Stimulated activated naive B cell treated with anti-CD40 and anti-IgM and Interleukin-4, amounts not matched to agents 10 μg/mL and 1 μg/mL and 100 μg/mL, for 72 hours (primary cell): ENCODE results near the gene KMO.
A peak's percentile ranks its signal among the peaks of the same experiment; 100 is the strongest.

Experiments
- ATAC-seq, 2 donors: fragments of 150-1000 bp; cut with Tn5 transposase; replicated peaks; 2 replicates each; pipeline ENCODE4 v1.10.0; 2021; ENCODE audit warnings: moderate library complexity in 1 of 2
- DNase-seq: peaks from one replicate; pipeline ENCODE4 v3.0.0; 2021
- H3K27ac Mint-ChIP-seq: one replicate; pipeline ENCODE4 v1.8.0; 2022; ENCODE audit warnings: mild to moderate bottlenecking, mixed read lengths
- H3K27me3 Mint-ChIP-seq, 2 donors: one replicate each; pipeline ENCODE4 v1.8.0; 2022; ENCODE audit warnings: mixed read lengths in 2 of 2
- H3K36me3 Mint-ChIP-seq, 2 donors: one replicate each; pipeline ENCODE4 v1.8.0; 2022; ENCODE audit warnings: mixed read lengths in 2 of 2, mild to moderate bottlenecking in 1 of 2
- H3K4me1 Mint-ChIP-seq, 2 donors: one replicate each; pipeline ENCODE4 v1.8.0; 2022; ENCODE audit warnings: mixed read lengths in 2 of 2, mild to moderate bottlenecking in 1 of 2
- H3K4me3 Mint-ChIP-seq, 2 donors: one replicate each; pipeline ENCODE4 v1.8.0; 2022; ENCODE audit warnings: mild to moderate bottlenecking in 2 of 2, mixed read lengths in 2 of 2, moderate library complexity in 1 of 2
- H3K9me3 Mint-ChIP-seq, 2 donors: one replicate each; pipeline ENCODE4 v1.8.0; 2022; ENCODE audit warnings: mixed read lengths in 2 of 2, mild to moderate bottlenecking in 1 of 2

KMO gene

GRCh38 chr1:241592273-241592958 is 60.2 kb downstream of the KMO start:
- Mint-ChIP-seq H3K36me3 (peaks cover 53 to 80% of the 10 kb centered on the region in 2 donors), H3K4me1 (peaks cover 35 to 56% of the 10 kb centered on the region in 2 donors), H3K27me3 (no peaks in the 10 kb centered on the region), H3K27ac (peak overlapping the region; percentile 95), H3K9me3 (no peaks in the 10 kb centered on the region), H3K4me3 (peak overlapping the region in 1 of 2 donors; percentile 46)
- ATAC-seq: peak; percentile 84 to 87
- no peak for DNase-seq

GRCh38 chr1:241593186-241593585 is 61.0 kb downstream of the KMO start:
- no peaks in the 10 kb centered on the region for H3K9me3 Mint-ChIP-seq
- peak overlapping the region; percentile 95 for H3K27ac Mint-ChIP-seq

GRCh38 chr1:241596633-241597032 is 64.5 kb downstream of the KMO start:
- DNase-seq: peak; percentile 27
- Mint-ChIP-seq H3K9me3 (peaks cover 0 to 5% of the 10 kb centered on the region in 2 donors), H3K27me3 (no peaks in the 10 kb centered on the region), H3K4me1 (peaks cover 38 to 70% of the 10 kb centered on the region in 2 donors), H3K36me3 (peaks cover 52 to 67% of the 10 kb centered on the region in 2 donors), H3K4me3 (peak overlapping the region; percentile 13 to 39), H3K27ac (peak overlapping the region; percentile 82)
- peak; percentile 60 to 76 for ATAC-seq

More at GRCh38 chr1:241593186-241593585, 61.0 kb downstream of the KMO start:
- Mint-ChIP-seq H3K36me3 (peaks cover 52 to 83% of the 10 kb centered on the region in 2 donors), H3K4me3 (no peak overlapping the region), H3K27me3 (no peaks in the 10 kb centered on the region), H3K4me1 (peaks cover 38 to 64% of the 10 kb centered on the region in 2 donors)
- no peak for ATAC-seq
- no peak for DNase-seq

GRCh38 chr1:241598249-241598648 is 66.1 kb downstream of the KMO start:
- Mint-ChIP-seq H3K4me3 (peak overlapping the region; percentile 8 to 26), H3K9me3 (peaks cover 3 to 11% of the 10 kb centered on the region in 2 donors), H3K27ac (peak overlapping the region; percentile 82), H3K36me3 (peaks cover 52 to 67% of the 10 kb centered on the region in 2 donors), H3K27me3 (no peaks in the 10 kb centered on the region), H3K4me1 (peaks cover 44 to 70% of the 10 kb centered on the region in 2 donors)
- peak; percentile 71 to 75 for ATAC-seq
- DNase-seq: peak; percentile 27

GRCh38 chr1:241600496-241600901 is 68.3 kb downstream of the KMO start:
- peak overlapping the region; percentile 80 for H3K27ac Mint-ChIP-seq

GRCh38 chr1:241603731-241604245 is 71.6 kb downstream of the KMO start:
- H3K27me3 Mint-ChIP-seq: no peaks in the 10 kb centered on the region
- H3K4me3 Mint-ChIP-seq: peak overlapping the region in 1 of 2 donors; percentile 24
- H3K36me3 Mint-ChIP-seq: peaks cover 47 to 59% of the 10 kb centered on the region in 2 donors
- no peak for DNase-seq
- ATAC-seq: peak; percentile 69 to 70
- peaks cover 3 to 11% of the 10 kb centered on the region in 2 donors for H3K9me3 Mint-ChIP-seq
- H3K4me1 Mint-ChIP-seq: peaks cover 52 to 74% of the 10 kb centered on the region in 2 donors
- peak overlapping the region; percentile 53 for H3K27ac Mint-ChIP-seq

More at GRCh38 chr1:241600496-241600901, 68.3 kb downstream of the KMO start:
- DNase-seq: no peak
- Mint-ChIP-seq H3K4me3 (peak overlapping the region; percentile 26 to 28), H3K27me3 (no peaks in the 10 kb centered on the region), H3K4me1 (peaks cover 51 to 71% of the 10 kb centered on the region in 2 donors), H3K9me3 (peaks cover 3 to 11% of the 10 kb centered on the region in 2 donors), H3K36me3 (peaks cover 49 to 62% of the 10 kb centered on the region in 2 donors)
- peak; percentile 60 to 62 for ATAC-seq

GRCh38 chr1:241605146-241605805 is 73.1 kb downstream of the KMO start:
- Mint-ChIP-seq H3K36me3 (peaks cover 48 to 61% of the 10 kb centered on the region in 2 donors), H3K27me3 (no peaks in the 10 kb centered on the region), H3K4me3 (no peak overlapping the region), H3K27ac (peak overlapping the region; percentile 7), H3K4me1 (peaks cover 57 to 74% of the 10 kb centered on the region in 2 donors), H3K9me3 (peaks cover 3 to 11% of the 10 kb centered on the region in 2 donors)
- DNase-seq (no peak), ATAC-seq (no peak)

- H3K4me3 Mint-ChIP-seq: no peak overlapping the region
- no peak for ATAC-seq
Measured at GRCh38 chr1:241606544-241606943, 74.4 kb downstream of the KMO start.

GRCh38 chr1:241607497-241607896 is 75.3 kb downstream of the KMO start:
- Mint-ChIP-seq H3K27me3 (no peaks in the 10 kb centered on the region), H3K27ac (peak overlapping the region; percentile 3), H3K9me3 (no peaks in the 10 kb centered on the region), H3K36me3 (peaks cover 28 to 39% of the 10 kb centered on the region in 2 donors), H3K4me1 (peaks cover 38 to 53% of the 10 kb centered on the region in 2 donors), H3K4me3 (no peak overlapping the region)
- DNase-seq: no peak
- no peak for ATAC-seq

More at GRCh38 chr1:241606544-241606943, 74.4 kb downstream of the KMO start:
- Mint-ChIP-seq H3K27me3 (no peaks in the 10 kb centered on the region), H3K4me1 (peaks cover 47 to 61% of the 10 kb centered on the region in 2 donors), H3K36me3 (peaks cover 38 to 48% of the 10 kb centered on the region in 2 donors), H3K9me3 (peaks cover 3 to 6% of the 10 kb centered on the region in 2 donors), H3K27ac (peak overlapping the region; percentile 37)
- no peak for DNase-seq

- H3K4me3 Mint-ChIP-seq: no peak overlapping the region
- H3K27me3 Mint-ChIP-seq: no peaks in the 10 kb centered on the region
- peak overlapping the region; percentile 52 for H3K27ac Mint-ChIP-seq
- peaks cover 31 to 48% of the 10 kb centered on the region in 2 donors for H3K4me1 Mint-ChIP-seq
- ATAC-seq: peak in 1 of 2 donors; percentile 24
- no peak for DNase-seq
- peaks cover 21 to 34% of the 10 kb centered on the region in 2 donors for H3K36me3 Mint-ChIP-seq
- no peaks in the 10 kb centered on the region for H3K9me3 Mint-ChIP-seq
Measured at GRCh38 chr1:241608379-241609033, 76.3 kb downstream of the KMO start.

- no peaks in the 10 kb centered on the region for H3K27me3 Mint-ChIP-seq
- no peaks in the 10 kb centered on the region for H3K9me3 Mint-ChIP-seq
- no peak overlapping the region for H3K4me3 Mint-ChIP-seq
- ATAC-seq: no peak
- H3K36me3 Mint-ChIP-seq: peaks cover 12 to 30% of the 10 kb centered on the region in 2 donors
- no peak for DNase-seq
- H3K27ac Mint-ChIP-seq: no peak overlapping the region
- H3K4me1 Mint-ChIP-seq: peaks cover 29 to 49% of the 10 kb centered on the region in 2 donors
Measured at GRCh38 chr1:241610056-241610815, 78.1 kb downstream of the KMO start.

- H3K4me3 Mint-ChIP-seq: no peak overlapping the region
- H3K27ac Mint-ChIP-seq: no peak overlapping the region
- H3K9me3 Mint-ChIP-seq: no peaks in the 10 kb centered on the region
- no peaks in the 10 kb centered on the region for H3K27me3 Mint-ChIP-seq
- H3K4me1 Mint-ChIP-seq: peaks cover 31 to 49% of the 10 kb centered on the region in 2 donors
- H3K36me3 Mint-ChIP-seq: peaks cover 10 to 28% of the 10 kb centered on the region in 2 donors
- no peak for DNase-seq
- peak; percentile 89 to 91 for ATAC-seq
Measured at GRCh38 chr1:241611063-241611462, 78.9 kb downstream of the KMO start.

GRCh38 chr1:241611736-241612135 is 79.6 kb downstream of the KMO start:
- Mint-ChIP-seq H3K27ac (no peak overlapping the region), H3K4me3 (no peak overlapping the region), H3K27me3 (no peaks in the 10 kb centered on the region), H3K9me3 (no peaks in the 10 kb centered on the region), H3K36me3 (peaks cover 16 to 31% of the 10 kb centered on the region in 2 donors), H3K4me1 (peaks cover 33 to 48% of the 10 kb centered on the region in 2 donors)
- ATAC-seq (no peak), DNase-seq (no peak)
